ENCODE results near the gene GAS6.
"Not testable (repeated sequence)": the region's sequence is repeated elsewhere in the genome, so short reads cannot be mapped to it uniquely, and the experiment has no call there.

The GAS6 gene

DNA sequence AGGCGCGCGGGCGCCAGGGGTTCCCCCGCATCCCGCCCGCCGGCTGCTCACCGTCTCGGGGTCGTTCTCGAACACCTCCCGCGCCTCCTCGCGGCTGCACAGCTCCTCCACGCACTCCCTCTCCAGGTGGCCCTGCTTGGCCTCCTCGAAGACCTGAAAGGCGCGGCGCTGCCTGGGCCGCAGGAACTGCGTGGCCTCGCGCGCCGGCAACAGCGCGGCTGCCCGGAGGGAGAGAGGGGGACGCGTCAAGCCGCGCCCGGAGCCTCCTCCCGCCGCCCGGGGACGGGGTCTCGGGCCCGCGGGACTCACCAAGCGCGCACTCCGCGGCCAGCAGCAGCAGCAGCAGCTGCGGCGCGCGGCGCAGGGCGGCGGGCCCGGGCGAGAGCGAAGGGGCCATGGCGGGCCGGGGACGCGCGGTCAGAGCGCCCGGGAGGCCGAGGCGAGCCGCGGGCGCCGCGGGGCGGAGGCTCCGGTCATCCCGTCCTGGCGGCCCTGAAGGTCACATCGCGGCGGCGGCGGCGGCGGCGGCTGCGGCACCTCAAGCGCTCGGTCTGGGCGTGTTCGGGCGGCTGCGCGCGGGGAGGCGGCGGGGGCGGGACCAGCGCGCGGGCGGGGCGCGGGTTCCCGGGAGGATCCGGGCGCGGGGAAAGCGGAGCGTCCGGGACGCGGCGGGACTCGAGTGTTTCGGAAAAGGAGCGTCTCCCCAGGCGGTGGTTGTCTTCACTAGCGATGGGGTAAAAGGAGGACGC lies at the start of gene GAS6:
GAS6 (minus strand) TSS at position 553 of the 749 bp plus-strand sequence; CDS start at position 397, 156 bp downstream.
- DNase-seq: no peak

DNA sequence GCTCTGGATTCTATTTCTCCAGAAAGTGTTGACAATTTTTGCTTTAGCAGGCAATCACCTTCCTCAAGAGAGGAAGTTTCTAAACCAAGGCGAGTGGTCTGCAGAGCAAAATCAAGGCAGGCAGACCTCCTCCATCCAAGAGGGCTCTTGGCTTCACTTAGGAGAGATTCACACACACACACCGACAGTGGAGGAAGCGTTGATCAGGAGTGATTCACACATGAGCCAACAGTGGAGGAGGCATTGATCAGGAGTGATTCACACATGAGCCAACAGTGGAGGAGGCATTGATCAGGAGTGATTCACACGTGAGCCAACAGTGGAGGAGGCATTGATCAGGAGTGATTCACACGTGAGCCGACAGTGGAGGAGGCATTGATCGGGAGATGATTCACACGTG lies 49.5 kb upstream of the GAS6 start:
- DNase-seq: not testable (repeated sequence)

DNA sequence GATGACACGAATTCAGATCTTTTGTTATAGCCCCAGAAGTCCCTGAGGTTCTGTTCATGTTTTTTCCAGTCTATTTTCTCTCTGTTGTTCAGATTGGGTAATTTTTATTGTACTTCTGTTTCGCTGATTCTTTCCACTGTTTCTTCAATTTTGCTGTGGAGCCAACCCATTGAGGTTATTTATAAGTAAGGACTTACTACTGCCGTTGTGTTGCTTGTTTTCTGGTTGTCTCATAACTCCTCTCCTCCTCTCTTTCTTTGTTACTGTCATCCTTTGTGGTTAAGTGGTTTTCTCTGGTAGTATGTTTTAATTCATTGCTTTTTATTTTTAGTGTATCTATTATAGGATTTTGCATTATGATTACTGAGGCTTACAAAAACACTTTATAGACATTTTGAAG lies 48.7 kb upstream of the GAS6 start:
- DNase-seq: no peak

DNA sequence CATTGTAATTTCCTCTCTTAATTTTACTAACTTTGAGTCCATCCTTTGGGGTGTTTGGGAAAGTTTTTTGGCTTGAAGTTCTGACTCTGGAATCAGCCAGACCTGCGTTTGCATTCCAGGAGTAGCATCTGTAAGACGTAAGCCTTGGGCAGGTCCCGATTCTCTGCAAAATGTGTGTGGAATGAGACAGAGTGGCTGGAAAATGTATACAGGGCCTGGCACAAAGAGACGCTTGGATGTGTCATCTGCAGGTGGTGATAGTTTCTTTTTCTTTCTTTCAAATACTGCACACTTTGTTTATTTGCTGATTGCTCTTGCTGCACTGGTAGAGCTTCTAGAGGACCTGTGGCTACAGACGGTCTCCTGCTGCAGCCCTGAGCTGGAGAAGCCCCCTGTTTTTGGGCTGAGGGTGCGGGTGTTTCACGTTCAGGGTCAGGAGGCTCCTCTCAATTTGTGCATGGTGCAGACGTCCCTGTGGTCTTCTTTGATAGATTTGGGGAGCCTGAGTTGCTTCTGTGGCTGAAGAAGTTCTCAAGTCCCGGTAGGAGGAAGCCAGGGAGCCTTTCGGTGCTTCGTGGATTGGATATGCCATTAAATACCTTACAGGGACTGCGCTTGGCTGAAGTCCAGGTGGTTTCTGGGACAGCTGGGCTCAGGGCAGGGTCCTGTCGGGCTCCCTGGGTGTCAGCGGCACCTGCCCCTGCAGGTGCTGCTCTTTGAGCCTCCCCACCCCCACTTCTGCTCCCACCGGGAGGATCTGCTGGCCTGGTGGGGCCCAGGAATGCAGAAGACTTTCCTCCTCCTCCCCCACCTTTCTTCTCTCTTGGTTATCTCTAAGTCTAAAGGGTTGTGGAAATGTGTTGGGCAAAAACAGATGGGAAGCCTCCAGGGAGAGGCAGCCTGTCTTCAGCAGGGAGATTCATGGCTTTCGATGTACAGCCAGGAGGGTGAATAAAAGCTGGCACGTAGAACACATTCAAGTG lies 44.0 kb upstream of the GAS6 start:
- DNase-seq: peak; percentile 49

DNA sequence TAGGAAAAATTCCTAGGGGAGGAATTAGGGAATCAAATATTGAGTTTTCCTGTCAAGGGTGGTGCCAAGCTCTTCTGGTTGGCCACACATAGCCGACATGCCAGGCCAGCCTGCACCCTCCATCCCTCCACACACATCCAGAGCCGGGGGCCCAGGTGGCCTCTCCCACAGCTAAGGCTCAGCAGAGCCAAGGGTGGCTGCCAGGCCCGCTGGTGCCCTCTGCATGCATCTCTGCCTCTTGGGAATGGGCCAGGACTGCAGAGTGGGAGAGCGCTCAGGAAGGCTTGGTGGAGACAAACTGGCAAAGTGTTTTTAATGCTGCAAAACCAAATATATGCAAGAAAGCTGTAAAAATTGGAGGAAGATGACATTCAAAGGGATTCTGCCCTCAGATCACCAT lies 42.7 kb upstream of the GAS6 start:
- DNase-seq: peak; percentile 50

DNA sequence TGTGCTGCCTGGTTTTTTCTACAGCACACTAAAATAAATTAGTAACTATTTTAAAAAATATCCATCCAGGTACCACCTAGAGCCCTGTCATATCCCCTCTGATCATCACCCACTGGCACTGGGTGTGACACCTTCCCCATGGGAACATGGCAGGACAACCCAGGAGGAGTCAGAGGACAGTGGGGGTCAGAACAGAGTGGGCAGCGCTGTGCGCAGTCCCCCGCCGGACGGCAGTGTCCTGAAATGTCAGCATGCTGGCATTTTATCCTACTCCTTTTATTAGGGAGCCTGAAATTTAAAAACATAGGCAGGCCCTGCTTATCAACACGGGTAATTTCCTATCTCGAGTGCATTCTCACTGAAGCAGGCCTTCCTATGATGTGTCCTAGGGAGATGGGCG lies 42.1 kb upstream of the GAS6 start:
- peak; percentile 1 for DNase-seq

DNA sequence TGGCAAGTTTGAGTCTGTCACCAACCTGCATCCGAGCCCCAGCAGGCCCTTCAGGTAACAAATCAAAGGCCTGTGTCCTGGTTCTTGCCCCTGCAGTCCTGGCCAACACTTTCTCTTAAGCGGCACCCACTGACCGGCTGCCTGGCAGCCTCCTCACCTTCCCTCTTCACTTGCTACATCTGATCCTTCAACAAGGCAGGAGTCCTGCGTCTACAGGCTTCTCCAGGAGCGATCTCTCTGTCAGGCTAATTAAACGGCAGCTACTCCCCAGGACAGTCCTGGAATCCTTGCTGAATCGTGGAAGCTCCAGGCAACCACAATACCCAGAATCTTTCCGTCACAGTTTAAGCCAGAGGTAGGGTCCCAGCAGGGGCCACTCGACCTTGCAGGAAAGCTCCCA lies 41.1 kb upstream of the GAS6 start:
- DNase-seq: peak; percentile 3

DNA sequence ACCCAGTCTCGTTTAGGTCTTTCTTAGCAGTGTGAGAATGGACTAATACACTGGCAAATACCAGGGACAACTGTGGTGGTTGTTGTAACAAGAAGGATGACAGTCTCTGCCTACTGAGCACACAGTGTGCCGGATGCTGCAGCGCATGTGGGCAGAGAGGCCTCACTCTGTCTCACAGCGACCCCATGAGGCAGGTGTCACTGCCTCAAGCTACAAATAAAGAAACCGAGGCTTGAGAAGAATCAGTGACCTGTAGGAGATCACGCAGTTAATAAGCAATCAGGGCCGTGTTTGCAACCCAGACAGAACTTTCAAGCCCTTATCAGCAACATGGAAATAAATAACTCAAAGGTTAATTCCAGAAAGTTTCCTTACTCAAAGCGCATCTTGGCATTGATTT lies 40.5 kb upstream of the GAS6 start:
- DNase-seq: peak; percentile 19

DNA sequence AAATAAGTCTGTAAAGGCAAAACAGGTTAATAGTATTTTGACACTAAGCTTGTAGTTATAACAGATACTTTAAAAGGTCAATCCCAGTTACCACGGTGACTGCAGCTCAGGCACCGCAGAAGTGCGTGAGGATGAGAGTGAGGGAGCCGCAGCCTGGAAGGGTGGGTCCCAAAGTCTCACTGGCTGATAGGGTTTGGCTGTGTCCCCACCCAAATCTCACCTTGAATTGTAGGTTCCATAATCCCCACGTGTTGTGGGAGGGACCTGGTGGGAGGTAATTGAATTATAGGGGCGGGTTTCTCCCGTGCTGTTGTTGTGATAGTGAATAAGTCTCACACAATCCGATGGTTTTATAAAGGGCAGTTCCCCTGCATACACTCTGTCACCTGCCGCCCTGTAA lies 40.0 kb upstream of the GAS6 start:
- peak; percentile 18 for DNase-seq

DNA sequence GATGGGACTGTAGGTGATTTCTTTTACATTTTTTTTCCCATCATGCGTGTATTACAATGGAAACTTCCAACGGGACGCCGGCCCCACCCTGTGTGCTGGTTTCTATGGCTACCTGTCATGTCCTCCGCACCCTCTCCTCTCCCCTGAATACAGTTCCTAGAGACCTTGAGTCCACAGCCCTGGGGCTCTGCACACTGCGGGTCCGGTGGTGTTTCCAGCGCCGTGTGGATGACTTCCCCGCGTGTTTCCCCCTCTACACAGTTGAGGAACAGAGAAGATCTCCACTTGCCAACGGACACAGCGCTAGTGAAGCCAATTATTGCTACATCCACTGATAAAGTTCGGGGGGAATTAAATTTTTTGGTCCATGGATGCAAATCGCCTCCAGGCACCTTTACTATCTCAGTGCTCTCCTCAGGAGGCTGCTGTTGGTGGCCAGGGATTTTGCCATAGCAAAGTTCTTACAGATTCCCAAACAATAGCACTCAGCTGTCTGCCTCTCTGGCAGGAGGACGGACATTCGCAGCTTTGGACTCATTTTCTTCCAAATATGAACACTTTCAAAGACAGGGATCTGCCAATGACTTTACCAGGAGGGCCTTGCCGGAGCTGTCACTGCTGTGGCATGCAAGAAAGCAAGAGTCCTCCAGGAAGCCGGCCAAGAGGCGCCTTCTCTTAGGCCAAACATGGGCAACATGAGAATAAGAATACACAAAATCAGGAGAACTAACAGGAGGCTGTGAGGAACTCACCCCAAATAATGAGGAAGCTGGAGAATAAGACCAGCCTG lies 39.3 kb upstream of the GAS6 start:
- peak; percentile 33 for DNase-seq

DNA sequence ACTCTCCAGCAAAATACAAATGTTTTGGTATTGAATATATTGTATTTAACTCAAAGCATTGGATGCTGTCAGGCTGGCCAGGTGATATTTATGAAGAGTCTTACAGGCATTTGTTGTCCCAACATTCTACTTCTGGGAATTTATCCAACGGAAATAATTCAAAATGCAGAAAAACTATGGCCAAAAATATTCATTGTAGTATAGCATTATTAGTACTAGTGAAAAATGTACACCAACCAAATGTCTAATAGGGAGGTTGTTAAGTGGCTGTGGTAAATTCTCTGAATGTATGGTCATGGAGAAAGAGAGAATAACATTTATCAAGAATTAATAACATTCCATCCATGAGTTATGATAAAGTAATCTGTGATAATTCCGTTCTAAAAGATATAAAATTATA lies 38.6 kb upstream of the GAS6 start:
- DNase-seq: peak; percentile 5

DNA sequence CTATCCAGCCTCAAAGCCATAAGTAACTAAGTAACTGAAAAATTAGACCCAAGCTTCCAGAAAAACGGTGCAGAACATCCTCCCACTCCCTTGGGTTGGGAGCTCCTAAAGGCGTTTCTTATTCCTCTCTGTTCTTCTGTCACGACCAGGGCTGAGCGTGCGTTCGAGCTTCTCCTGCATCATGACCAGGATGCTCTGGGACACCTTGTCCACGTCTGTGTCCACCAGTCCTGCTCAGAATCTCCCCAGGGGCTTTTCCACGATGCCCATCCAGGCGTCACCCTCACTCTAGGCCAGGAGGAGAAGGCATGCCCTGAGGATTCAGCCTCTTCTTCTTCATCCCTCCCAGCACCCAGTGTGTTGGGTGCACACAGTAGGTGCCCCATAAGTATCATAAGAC lies 37.8 kb upstream of the GAS6 start:
- no peak for DNase-seq

DNA sequence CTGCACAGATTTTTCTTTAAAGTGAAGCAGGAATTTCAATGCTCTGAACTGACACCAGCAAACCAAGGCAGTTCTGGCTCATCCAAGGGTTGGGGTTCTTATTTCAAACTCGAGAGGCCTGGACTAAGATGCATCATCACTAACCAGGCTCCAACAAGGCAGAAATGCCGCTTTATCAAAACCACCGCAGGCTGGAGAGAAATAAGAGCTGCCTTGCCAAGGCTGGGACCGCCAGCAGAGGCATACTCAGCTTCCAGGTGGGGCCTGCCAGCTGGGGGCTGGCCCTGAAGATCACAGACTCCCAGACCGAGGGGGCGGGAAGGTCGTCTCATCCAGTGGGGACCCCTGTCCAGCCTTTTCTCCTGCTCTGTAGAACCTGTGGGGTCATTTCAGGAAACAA lies 37.4 kb upstream of the GAS6 start:
- peak; percentile 55 for DNase-seq

DNA sequence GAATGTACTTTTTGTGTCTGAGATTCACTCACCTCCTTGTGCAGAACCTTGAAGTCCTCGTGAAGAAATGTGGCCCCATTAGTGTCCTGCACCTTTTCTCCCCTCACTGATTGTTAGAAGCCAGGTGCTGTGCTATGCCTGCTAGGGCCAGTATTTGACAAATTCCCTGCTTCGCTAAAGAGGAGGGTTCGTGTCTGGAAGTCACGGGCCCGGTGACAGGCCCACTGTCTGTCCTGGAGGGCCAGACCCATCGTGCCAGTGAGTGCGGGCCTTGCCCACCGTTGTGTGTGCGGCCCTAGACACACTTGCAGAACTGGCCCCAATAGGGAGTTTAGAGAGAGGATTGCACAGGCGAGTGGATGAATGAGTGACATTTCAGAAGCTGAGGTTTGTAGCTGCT lies 36.8 kb upstream of the GAS6 start:
- DNase-seq: peak; percentile 10

DNA sequence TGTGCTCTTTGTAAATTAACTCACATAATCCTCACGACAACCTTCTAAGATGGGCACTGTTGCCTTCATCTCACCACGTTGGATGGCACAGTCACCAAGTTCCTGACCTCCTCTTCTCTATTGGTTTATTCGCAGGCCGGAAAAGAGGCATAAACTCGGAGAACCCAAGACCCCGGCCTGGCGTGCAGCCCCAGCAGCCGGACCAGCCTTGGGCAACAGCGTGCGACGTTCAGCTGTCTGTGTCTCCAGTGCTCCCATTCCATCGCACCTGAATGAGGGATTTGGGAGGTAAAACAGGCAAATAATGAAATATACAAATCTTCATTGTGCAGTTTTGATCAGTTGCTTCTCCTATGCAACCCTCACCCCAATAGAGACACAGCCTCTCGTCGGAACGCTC lies 34.5 kb upstream of the GAS6 start:
- DNase-seq: peak; percentile 1

DNA sequence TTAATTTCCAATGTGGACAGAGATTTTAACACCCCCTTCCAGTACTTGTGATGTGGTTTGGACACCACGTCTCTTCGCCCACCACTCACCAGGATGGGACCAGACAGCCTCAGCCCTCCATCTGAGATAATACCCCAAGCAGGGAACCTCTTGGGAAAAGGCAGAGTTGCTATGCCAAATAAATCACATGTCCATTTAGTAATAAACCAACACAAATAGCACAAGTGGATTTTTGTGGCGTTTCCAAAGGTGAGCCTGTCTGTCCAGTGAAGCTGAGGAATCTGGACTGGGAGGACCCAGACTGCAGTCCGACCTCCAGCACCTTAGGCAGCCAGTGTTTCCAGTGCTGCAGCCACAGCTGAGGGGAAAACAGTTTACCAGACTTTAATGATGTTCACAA lies 34.1 kb upstream of the GAS6 start:
- peak; percentile 2 for DNase-seq

DNA sequence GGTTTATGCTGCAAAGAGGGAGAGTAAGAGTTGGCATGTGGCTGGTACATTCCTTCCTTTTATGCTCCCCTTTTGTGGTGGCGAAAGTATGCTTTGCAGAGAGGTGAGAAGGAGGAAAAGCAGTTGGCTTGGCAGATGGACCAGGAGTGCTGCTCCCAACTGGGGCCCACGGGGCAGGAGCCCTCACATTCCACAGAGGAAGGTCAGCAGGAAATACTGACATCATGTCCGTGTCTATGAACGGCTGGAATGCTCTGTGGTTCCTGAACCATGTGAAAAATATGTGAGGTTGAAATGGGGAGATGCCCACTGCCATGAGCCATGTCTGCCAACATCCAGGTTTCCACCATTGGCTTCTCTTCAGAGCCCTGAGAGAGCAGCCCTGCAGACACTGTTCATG lies 33.3 kb upstream of the GAS6 start:
- peak; percentile 14 for DNase-seq

DNA sequence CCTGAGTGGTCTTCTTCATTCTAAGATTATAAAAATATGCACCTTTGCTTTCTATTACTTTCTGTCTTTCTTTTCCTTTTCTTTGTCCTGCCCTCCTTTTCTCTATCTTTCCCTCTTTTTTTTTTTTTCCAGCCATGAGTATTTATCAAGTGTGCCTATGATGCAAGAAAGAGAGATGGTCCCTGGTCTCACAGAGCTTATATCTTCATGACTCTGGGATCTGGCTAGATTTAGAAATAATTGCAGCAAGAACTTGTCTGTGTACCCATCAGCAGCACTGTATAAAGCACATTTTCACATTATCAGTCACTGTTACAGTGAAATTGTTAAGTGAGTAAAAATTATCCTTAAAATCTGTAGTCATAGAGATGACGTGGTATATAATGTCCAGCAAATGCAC lies 31.6 kb upstream of the GAS6 start:
- DNase-seq: no peak

DNA sequence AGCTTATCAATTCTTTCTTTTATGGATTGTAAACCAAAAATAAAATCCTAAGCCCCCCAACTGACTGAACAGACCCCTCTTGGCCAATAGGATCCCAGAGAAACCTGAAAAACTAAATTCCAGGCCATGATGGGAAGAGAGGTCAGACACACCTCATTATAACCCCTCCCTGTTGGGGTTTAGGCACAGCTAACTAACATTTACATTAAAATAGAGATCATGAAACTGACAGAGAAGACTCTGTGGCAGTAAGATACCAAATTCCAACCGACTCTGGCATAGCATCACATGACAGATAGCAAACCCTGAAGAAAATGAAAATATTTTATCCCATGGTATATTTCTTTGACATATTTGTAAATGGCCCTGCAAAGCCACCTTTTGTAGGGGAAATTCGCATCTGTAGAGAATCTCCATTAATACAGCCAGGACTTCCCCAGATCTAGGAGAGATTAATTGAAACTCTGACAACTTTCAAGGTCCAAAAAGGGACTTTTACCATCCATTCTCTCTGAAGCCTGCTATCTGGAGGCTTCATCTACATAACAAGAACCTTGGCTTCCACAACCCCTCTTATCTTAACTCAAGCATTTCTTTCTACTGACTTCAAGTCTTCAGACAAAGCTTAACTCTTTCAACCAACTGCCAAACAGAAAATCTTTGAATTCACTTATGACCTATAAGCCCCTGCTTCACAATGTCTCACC lies 27.1 kb upstream of the GAS6 start:
- DNase-seq: no peak

DNA sequence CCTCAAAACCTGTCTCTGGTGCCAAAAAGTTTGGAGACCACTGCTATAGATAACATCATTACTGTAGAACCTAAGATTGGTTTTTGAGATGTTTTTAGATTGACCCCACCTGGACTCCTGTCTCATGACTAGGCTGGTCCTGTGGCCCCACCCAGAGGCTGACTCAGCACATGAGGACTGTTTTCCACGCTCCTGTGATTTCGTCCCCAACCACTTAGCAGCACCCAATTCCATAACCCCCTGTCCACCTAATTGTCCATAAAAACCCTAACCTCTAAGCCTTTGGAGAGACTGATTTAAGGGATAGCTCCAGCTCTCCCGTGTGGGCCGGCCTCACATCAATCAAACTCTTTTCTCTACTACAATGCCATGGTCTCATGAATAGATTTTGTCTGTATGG lies 25.6 kb upstream of the GAS6 start:
- no peak for DNase-seq

DNA sequence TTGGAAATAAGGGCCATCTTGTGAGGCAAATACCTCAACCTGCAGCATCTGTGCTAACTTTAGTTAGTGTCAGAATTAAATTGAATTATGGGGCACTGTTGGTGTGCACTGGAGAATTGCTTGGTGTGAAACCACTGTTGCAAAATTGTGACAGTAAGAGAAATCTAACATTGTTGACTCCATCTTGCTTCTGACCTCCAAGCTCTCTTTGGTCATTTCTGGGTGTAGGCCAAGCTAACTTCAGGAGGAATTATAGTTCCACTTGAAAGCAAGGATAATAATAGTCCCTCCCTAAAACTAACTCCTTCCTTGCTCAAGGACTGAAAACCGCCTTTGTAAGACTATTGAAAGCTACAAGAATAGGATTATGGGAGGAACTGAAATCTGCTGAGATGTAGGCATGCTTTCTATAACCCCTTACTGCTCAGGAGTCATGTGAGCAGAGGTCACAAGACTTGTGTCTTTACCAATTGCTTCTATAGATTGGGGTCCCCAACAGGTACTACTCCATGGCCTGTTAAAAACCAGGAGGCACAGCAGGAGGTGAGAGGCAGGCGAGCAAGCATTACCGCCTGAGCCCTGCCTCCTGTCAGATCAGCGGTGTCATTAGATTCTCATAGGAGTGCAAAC lies 24.9 kb upstream of the GAS6 start:
- DNase-seq: no peak

DNA sequence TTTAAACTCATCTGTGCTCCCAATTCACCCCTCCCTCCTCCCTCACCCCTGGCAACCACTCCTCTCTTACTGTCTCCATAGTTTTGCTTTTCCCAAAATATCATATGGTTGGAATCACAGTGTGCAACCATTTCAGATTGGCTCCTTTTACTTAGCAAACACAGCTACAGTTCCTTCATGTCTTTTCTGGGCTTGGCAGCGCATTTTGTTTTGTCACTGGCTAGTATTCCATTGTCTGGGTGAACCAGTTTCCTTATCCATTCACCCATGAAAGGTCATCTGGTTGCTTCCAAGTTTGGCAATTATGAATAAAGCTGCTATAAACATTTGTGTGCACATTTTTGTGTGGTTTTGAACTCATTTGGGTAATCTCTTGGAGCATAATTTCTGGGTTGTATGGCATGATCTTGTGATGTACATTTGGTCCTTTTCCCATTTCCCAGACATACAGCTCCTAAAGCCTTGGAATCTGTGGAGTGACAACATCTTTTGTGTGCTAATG lies 23.9 kb upstream of the GAS6 start:
- DNase-seq: no peak
